ENCODE results near the gene JADE1. TPM values are rescaled to one million over a fixed set of nuclear protein-coding genes. Genes with fewer than 3 reads are reported as not detected.

The JADE1 gene
- total RNA-seq, 1 donor from 2014 or later: 6.6 TPM

DNA sequence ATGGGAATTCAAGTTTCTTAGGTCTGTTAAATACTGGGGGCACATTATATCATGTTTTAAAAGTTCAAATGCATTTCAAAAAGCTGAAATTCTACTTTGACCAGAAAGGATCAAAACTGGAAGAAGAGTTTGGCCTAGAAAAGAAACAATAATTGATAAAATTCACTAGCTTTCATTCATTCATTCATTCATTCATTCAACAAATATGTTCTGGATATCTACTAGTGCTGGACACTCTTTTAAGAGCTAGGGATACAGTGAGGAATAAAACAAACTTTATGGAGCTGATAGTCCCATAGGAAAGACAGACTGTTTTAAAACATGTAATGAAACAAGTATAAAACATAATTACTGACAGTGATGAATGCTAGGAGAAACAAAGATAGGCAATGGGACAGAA is 106.0 kb downstream of the JADE1 start:
- no peak for FAIRE-seq
- no peak overlapping the region for H3K4me3 ChIP-seq (ENCODE audit: low read depth, low read length)

DNA sequence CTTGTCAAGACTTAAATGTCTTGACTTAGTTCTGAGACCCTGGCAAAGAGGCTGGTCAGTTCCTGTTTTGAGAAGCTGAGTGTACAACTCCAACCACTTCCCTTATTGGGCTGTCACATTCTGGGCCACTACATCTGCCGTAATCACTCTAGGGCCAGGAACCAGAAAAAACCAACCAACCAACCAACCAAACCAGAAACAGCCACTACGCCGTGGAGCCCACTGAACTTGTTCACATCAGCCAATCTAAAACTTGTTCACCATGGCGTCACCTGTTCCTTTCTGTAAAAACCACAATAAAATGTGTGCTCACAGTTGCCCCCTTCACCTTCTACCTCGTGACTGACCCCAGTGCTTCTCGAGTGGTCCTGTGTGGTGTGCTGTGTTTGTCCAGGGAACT is 107.3 kb downstream of the JADE1 start:
- TF ChIP-seq, protein P1, sequence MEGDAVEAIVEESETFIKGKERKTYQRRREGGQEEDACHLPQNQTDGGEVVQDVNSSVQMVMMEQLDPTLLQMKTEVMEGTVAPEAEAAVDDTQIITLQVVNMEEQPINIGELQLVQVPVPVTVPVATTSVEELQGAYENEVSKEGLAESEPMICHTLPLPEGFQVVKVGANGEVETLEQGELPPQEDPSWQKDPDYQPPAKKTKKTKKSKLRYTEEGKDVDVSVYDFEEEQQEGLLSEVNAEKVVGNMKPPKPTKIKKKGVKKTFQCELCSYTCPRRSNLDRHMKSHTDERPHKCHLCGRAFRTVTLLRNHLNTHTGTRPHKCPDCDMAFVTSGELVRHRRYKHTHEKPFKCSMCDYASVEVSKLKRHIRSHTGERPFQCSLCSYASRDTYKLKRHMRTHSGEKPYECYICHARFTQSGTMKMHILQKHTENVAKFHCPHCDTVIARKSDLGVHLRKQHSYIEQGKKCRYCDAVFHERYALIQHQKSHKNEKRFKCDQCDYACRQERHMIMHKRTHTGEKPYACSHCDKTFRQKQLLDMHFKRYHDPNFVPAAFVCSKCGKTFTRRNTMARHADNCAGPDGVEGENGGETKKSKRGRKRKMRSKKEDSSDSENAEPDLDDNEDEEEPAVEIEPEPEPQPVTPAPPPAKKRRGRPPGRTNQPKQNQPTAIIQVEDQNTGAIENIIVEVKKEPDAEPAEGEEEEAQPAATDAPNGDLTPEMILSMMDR (IDR thresholded peaks at IDR 0.05; ENCODE audit: insufficient read depth, low read length, severe bottlenecking): no peak
- no peaks in the 10 kb centered on the region for H3K36me3 ChIP-seq (ENCODE audit: control insufficient read depth, insufficient read depth, low read length)
- FAIRE-seq (no peak), DNase-seq (ENCODE audit: low read depth) (no peak)
- no peaks in the 10 kb centered on the region for H3K27me3 ChIP-seq (ENCODE audit: control insufficient read depth, insufficient read depth, low read length)
- H3K4me3 ChIP-seq (ENCODE audit: low read depth, low read length): no peak overlapping the region

More for the DNA sequence above, 106.0 kb downstream of the JADE1 start:
- Histone ChIP-seq H3K27me3 (ENCODE audit: control insufficient read depth, insufficient read depth, low read length) (no peaks in the 10 kb centered on the region), H3K36me3 (ENCODE audit: control insufficient read depth, insufficient read depth, low read length) (no peaks in the 10 kb centered on the region)
- no peak for DNase-seq (ENCODE audit: low read depth)
- TF ChIP-seq, protein P1 (IDR thresholded peaks at IDR 0.05; ENCODE audit: insufficient read depth, low read length, severe bottlenecking): no peak

DNA sequence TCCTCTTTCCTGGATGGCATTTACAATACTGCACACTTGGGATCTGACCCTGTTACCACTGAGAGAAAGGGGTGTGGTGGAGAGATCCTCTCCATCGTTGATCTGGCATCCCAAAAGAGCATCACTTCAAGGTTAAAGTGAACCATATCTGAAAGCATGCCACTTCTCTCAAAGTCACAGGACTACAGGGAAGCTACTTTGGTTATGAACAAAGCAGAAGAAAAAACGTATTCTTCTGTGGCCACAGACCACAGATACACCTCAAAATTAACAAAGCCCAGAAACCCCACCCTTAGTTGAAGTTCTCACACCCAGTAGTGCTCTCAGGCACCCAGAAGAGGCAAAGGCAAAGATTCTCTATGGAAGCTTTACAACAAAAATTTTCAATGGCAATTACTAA is 108.3 kb downstream of the JADE1 start:
- Histone ChIP-seq H3K36me3 (ENCODE audit: control insufficient read depth, insufficient read depth, low read length) (no peaks in the 10 kb centered on the region), H3K27me3 (ENCODE audit: control insufficient read depth, insufficient read depth, low read length) (no peaks in the 10 kb centered on the region), H3K4me3 (ENCODE audit: low read depth, low read length) (no peak overlapping the region)
- DNase-seq (ENCODE audit: low read depth): no peak
- FAIRE-seq: no peak
- TF ChIP-seq, protein P1 (IDR thresholded peaks at IDR 0.05; ENCODE audit: insufficient read depth, low read length, severe bottlenecking): no peak

DNA sequence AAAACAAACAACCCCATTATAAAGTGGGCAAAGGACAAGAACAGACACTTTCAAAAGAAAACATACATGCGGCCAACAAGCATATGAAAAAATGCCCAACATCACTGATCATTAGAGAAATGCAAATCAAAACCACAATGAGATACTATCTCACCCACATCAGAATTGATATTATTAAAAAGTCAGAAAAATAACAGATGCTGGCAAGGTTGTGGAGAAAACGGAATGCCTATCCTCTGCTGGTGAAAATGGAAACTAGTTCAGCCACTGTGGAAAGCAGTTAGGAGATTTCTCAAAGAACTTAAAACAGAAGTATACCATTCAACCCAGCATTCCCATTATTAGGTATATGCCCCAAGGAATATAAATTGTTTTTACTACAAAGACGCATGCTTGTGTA is 112.5 kb downstream of the JADE1 start:
- Histone ChIP-seq H3K4me3 (ENCODE audit: low read depth, low read length) (no peak overlapping the region), H3K36me3 (ENCODE audit: control insufficient read depth, insufficient read depth, low read length) (no peaks in the 10 kb centered on the region), H3K27me3 (ENCODE audit: control insufficient read depth, insufficient read depth, low read length) (no peaks in the 10 kb centered on the region)
- TF ChIP-seq, protein P1 (IDR thresholded peaks at IDR 0.05; ENCODE audit: insufficient read depth, low read length, severe bottlenecking): no peak
- FAIRE-seq (no peak), DNase-seq (ENCODE audit: low read depth) (no peak)

Data from bronchial epithelial cell (primary cell).